ENCODE results near the gene SHROOM3. TPM values are rescaled to one million over a fixed set of nuclear protein-coding genes. Genes with fewer than 3 reads are reported as not detected.

SHROOM3 gene
- total and polyA plus RNA-seq, 2 donors (not counting 3 experiments of a cell fraction or from before 2014, with no cell fraction given): 2.7 to 6.7 TPM

- no peaks in the 10 kb centered on the region for H3K4me1 ChIP-seq (ENCODE audit: control insufficient read depth, extremely low read depth, insufficient read depth, low read length)
- POLR2A ChIA-PET: no interaction called here
- no peak overlapping the region for H3K27ac ChIP-seq (ENCODE audit: insufficient read depth, low read depth, low read length)
- DNase-seq (ENCODE audit: low read depth, low spot score) (no peak), FAIRE-seq (no peak)
- no peaks in the 10 kb centered on the region for H4K20me1 ChIP-seq (replicated peaks; ENCODE audit: control insufficient read depth, extremely low read depth, insufficient read depth, low read length)
- no TSS peak for BruUV-seq (replicated peaks)
- dilution Hi-C loops (cut with MboI; ENCODE audit: extremely low pct_ligation_motif_present, low sequenced_read_pairs) (no loop called here), intact Hi-C loops (cut with micrococcal nuclease) (no loop called here)
- no peaks in the 10 kb centered on the region for H3K9me3 ChIP-seq (replicated peaks; ENCODE audit: control insufficient read depth, insufficient read depth, low read length)
- no peak for TF ChIP-seq POLR2A (IDR thresholded peaks at IDR 0.05; ENCODE audit: low read depth, low read length)
- TF ChIP-seq, protein P1, sequence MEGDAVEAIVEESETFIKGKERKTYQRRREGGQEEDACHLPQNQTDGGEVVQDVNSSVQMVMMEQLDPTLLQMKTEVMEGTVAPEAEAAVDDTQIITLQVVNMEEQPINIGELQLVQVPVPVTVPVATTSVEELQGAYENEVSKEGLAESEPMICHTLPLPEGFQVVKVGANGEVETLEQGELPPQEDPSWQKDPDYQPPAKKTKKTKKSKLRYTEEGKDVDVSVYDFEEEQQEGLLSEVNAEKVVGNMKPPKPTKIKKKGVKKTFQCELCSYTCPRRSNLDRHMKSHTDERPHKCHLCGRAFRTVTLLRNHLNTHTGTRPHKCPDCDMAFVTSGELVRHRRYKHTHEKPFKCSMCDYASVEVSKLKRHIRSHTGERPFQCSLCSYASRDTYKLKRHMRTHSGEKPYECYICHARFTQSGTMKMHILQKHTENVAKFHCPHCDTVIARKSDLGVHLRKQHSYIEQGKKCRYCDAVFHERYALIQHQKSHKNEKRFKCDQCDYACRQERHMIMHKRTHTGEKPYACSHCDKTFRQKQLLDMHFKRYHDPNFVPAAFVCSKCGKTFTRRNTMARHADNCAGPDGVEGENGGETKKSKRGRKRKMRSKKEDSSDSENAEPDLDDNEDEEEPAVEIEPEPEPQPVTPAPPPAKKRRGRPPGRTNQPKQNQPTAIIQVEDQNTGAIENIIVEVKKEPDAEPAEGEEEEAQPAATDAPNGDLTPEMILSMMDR (IDR thresholded peaks at IDR 0.05; ENCODE audit: extremely low read depth in 1 of 2, insufficient read depth in 1 of 2, low read depth in 1 of 2, low read length in 2 of 2): no peak
- TF ChIP-seq, protein P2, sequence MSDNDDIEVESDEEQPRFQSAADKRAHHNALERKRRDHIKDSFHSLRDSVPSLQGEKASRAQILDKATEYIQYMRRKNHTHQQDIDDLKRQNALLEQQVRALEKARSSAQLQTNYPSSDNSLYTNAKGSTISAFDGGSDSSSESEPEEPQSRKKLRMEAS (IDR thresholded peaks at IDR 0.05; ENCODE audit: insufficient read depth, insufficient read length): no peak
- no peak for TF ChIP-seq JUN (IDR thresholded peaks at IDR 0.05; ENCODE audit: borderline replicate concordance, insufficient read depth, insufficient read length, low read depth)
- no peak for TF ChIP-seq GATA2 (IDR thresholded peaks at IDR 0.05; ENCODE audit: insufficient read depth, insufficient read length, low read depth, low read length)
- TF ChIP-seq FOS (IDR thresholded peaks at IDR 0.05; ENCODE audit: borderline replicate concordance, insufficient read depth, low read length): no peak
- no peak for TF ChIP-seq MYC (IDR thresholded peaks at IDR 0.05; ENCODE audit: low read depth, low read length)
- no peak for TF ChIP-seq POLR2AphosphoS5 (IDR thresholded peaks at IDR 0.05; ENCODE audit: insufficient read depth, low read depth, low read length)
- no peak for TF ChIP-seq EZH2 (IDR thresholded peaks at IDR 0.05; ENCODE audit: borderline replicate concordance, low read depth, low read length, severe bottlenecking)
- H3K4me3 ChIP-seq (replicated peaks in 1 of 3; ENCODE audit: insufficient read depth in 1 of 3, low read depth in 1 of 3, low read length in 3 of 3): no peak overlapping the region
- no peaks in the 10 kb centered on the region for H3K36me3 ChIP-seq (ENCODE audit: control insufficient read depth in 2 of 2, extremely low read depth in 1 of 2, insufficient read depth in 2 of 2, low read length in 2 of 2)
- H3K79me2 ChIP-seq (ENCODE audit: control insufficient read depth, insufficient read depth, low read length): no peaks in the 10 kb centered on the region
- no peak overlapping the region for H3K9ac ChIP-seq (replicated peaks; ENCODE audit: extremely low read depth, insufficient read depth, low read length)
- CTCF ChIA-PET: interaction anchor here (1.7 to 3.0 kb wide), 2 partner anchors 12 to 14 kb away, joined by 5 to 8 read pairs; no protein-coding TSS in a partner anchor
- no peak overlapping the region for H2AFZ ChIP-seq (ENCODE audit: low read depth, low read length)
- peaks cover 15 to 23% of the 10 kb centered on the region in 2 experiments for H3K27me3 ChIP-seq (ENCODE audit: control insufficient read depth in 2 of 2, insufficient read depth in 2 of 2, low read length in 2 of 2)
- no peak overlapping the region for H3K4me2 ChIP-seq (ENCODE audit: insufficient read depth, low read length)
- no peaks in the 10 kb centered on the region for H3K9me1 ChIP-seq (replicated peaks; ENCODE audit: control insufficient read depth, extremely low read depth, insufficient read depth, low read length)
These were observed 52.6 kb downstream of the SHROOM3 start for GRCh38 chr4:76487621-76488020.

Data from endothelial cell of umbilical vein (primary cell).